ENCODE data around the gene ABCA2. TPM values are rescaled to one million over a fixed set of nuclear protein-coding genes. Genes with fewer than 3 reads are reported as not detected.

ABCA2 gene
- polyA plus RNA-seq, 1 donor (not counting 4 experiments of a cell fraction or from before 2014, with no cell fraction given) = 1.3 TPM

DNA sequence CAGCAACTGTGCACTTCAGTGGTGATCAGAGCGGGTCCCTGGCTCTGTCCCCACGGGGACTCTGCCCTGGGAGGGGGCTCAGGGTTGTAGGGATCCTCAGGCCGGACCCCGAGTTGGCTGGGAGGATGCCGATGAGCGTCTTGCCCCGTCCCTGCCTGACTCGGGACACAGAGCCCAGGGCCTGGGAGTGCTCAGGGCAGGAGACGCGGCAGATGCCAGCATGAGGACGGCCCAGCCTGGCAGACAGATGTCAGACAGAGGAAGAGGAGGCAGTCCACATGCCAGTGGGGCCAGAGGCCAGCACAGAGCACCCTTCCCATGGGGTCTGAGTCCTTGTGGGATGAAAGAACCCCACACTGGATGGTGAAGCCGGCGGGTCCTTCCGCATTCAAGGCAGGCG, 64.7 kb downstream of the ABCA2 start:
- H2AFZ ChIP-seq (ENCODE audit: control insufficient read depth, low read length) = no peak overlapping the region
- no peaks in the 10 kb centered on the region for H3K9me3 ChIP-seq (ENCODE audit: control insufficient read depth, low read depth, low read length)
- H3K27ac ChIP-seq (ENCODE audit: control insufficient read depth, insufficient read depth, low read length) = no peak overlapping the region
- FAIRE-seq = no peak
- no peaks in the 10 kb centered on the region for H4K20me1 ChIP-seq (ENCODE audit: control insufficient read depth, extremely low read depth, insufficient read depth, low read length)
- H3K36me3 ChIP-seq (ENCODE audit: control insufficient read depth in 2 of 2, extremely low read depth in 1 of 2, insufficient read depth in 2 of 2, low read length in 2 of 2) = no peaks in the 10 kb centered on the region
- no peak overlapping the region for H3K4me3 ChIP-seq (ENCODE audit: control insufficient read depth in 2 of 3, extremely low read depth in 1 of 3, insufficient read depth in 2 of 3, low read depth in 1 of 3, low read length in 3 of 3)
- H3K4me1 ChIP-seq (ENCODE audit: control insufficient read depth, extremely low read depth, insufficient read depth, low read length) = peaks cover 8% of the 10 kb centered on the region
- H3K9ac ChIP-seq (ENCODE audit: control insufficient read depth, extremely low read depth, insufficient read depth, low read length) = no peak overlapping the region
- dilution Hi-C loops (cut with MboI; ENCODE audit: extremely low pct_ligation_motif_present, low sequenced_read_pairs) = no loop called here
- no peak for DNase-seq (ENCODE audit: low read depth, low spot score)
- H3K27me3 ChIP-seq (ENCODE audit: control insufficient read depth, extremely low read depth, insufficient read depth, low read length) = no peaks in the 10 kb centered on the region
- no peaks in the 10 kb centered on the region for H3K79me2 ChIP-seq (ENCODE audit: control insufficient read depth, insufficient read depth, low read length)
- no peaks in the 10 kb centered on the region for H3K9me1 ChIP-seq (ENCODE audit: control insufficient read depth, extremely low read depth, insufficient read depth, low read length)
- H3K4me2 ChIP-seq (ENCODE audit: control insufficient read depth, extremely low read depth, insufficient read depth, low read depth, low read length) = no peak overlapping the region
- no peak for TF ChIP-seq EZH2 (IDR thresholded peaks at IDR 0.05; ENCODE audit: low read length)
- TF ChIP-seq, protein P1, sequence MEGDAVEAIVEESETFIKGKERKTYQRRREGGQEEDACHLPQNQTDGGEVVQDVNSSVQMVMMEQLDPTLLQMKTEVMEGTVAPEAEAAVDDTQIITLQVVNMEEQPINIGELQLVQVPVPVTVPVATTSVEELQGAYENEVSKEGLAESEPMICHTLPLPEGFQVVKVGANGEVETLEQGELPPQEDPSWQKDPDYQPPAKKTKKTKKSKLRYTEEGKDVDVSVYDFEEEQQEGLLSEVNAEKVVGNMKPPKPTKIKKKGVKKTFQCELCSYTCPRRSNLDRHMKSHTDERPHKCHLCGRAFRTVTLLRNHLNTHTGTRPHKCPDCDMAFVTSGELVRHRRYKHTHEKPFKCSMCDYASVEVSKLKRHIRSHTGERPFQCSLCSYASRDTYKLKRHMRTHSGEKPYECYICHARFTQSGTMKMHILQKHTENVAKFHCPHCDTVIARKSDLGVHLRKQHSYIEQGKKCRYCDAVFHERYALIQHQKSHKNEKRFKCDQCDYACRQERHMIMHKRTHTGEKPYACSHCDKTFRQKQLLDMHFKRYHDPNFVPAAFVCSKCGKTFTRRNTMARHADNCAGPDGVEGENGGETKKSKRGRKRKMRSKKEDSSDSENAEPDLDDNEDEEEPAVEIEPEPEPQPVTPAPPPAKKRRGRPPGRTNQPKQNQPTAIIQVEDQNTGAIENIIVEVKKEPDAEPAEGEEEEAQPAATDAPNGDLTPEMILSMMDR (optimal IDR thresholded peaks at IDR 0.05 in 1 of 3, IDR thresholded peaks at IDR 0.05 in 1 of 3, conservative IDR thresholded peaks at IDR 0.05 in 1 of 3; ENCODE audit: extremely low read depth in 1 of 3, insufficient read depth in 2 of 3, low read length in 3 of 3) = no peak

DNA sequence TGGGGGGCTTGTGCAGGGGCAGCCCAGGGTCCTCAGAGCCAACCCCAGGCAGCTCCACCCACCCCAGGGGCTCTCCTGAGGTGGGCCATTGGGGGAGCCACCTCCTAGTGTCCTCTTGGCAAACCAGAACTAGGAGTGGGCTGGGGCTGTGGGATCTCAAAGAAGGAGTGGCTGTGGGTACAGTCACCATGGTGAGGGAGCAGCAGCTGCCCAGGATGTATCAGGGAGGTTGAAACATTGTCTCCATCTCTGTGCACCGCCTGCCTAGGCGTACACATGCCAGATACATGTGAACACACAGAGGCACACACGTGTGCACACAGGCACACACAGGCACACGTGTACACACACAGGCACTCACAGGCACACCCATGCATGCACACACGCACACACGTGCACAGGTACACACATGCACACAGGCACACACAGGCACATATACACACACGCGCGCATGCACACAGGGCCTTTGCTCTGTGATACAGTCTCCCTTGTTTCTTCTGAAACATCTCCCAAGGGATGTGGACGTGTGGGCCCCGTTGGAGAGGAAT, 65.3 kb downstream of the ABCA2 start:
- H3K9ac ChIP-seq (ENCODE audit: control insufficient read depth, extremely low read depth, insufficient read depth, low read length) = no peak overlapping the region
- no peak overlapping the region for H3K4me3 ChIP-seq (ENCODE audit: control insufficient read depth in 2 of 3, extremely low read depth in 1 of 3, insufficient read depth in 2 of 3, low read depth in 1 of 3, low read length in 3 of 3)
- no peaks in the 10 kb centered on the region for H3K9me3 ChIP-seq (ENCODE audit: control insufficient read depth, low read depth, low read length)
- DNase-seq (ENCODE audit: low read depth, low spot score) = no peak
- H3K9me1 ChIP-seq (ENCODE audit: control insufficient read depth, extremely low read depth, insufficient read depth, low read length) = no peaks in the 10 kb centered on the region
- H4K20me1 ChIP-seq (ENCODE audit: control insufficient read depth, extremely low read depth, insufficient read depth, low read length) = no peaks in the 10 kb centered on the region
- H3K27ac ChIP-seq (ENCODE audit: control insufficient read depth, insufficient read depth, low read length) = no peak overlapping the region
- no peaks in the 10 kb centered on the region for H3K36me3 ChIP-seq (ENCODE audit: control insufficient read depth in 2 of 2, extremely low read depth in 1 of 2, insufficient read depth in 2 of 2, low read length in 2 of 2)
- TF ChIP-seq EZH2 (IDR thresholded peaks at IDR 0.05; ENCODE audit: low read length) = no peak
- TF ChIP-seq, protein P1 (optimal IDR thresholded peaks at IDR 0.05 in 1 of 3, IDR thresholded peaks at IDR 0.05 in 1 of 3, conservative IDR thresholded peaks at IDR 0.05 in 1 of 3; ENCODE audit: extremely low read depth in 1 of 3, insufficient read depth in 2 of 3, low read length in 3 of 3) = no peak
- peaks cover 5% of the 10 kb centered on the region for H3K27me3 ChIP-seq (ENCODE audit: control insufficient read depth, extremely low read depth, insufficient read depth, low read length)
- no peak overlapping the region for H2AFZ ChIP-seq (ENCODE audit: control insufficient read depth, low read length)
- H3K79me2 ChIP-seq (ENCODE audit: control insufficient read depth, insufficient read depth, low read length) = no peaks in the 10 kb centered on the region
- dilution Hi-C loops (cut with MboI; ENCODE audit: extremely low pct_ligation_motif_present, low sequenced_read_pairs) = no loop called here
- no peak overlapping the region for H3K4me2 ChIP-seq (ENCODE audit: control insufficient read depth, extremely low read depth, insufficient read depth, low read depth, low read length)
- no peak for FAIRE-seq
- peaks cover 8% of the 10 kb centered on the region for H3K4me1 ChIP-seq (ENCODE audit: control insufficient read depth, extremely low read depth, insufficient read depth, low read length)

All from keratinocyte (primary cell).